Smooth muscle cell (in vitro differentiated cells): ENCODE data around the gene MYO1F. TPM values are rescaled to one million over a fixed set of nuclear protein-coding genes. Genes with fewer than 3 reads are reported as not detected.

Experiments
- DNase-seq: peaks from one replicate; lab custom pipeline; 2025; ENCODE audit not compliant: unreplicated experiment; lab: John Stamatoyannopoulos, UW
- H2AFZ ChIP-seq: fragments of 200-600 bp; sonication (generic); 2 replicates; pipeline ENCODE4 v1.6.0; 2016; ENCODE audit warnings: antibody characterized with exemption, low read depth, mild to moderate bottlenecking
- H3F3A ChIP-seq: fragments of 200-600 bp; sonication (generic); 2 replicates; pipeline ENCODE4 v1.6.0; 2017; ENCODE audit warnings: antibody characterized with exemption, low read depth
- H3K27ac ChIP-seq: fragments of 200-600 bp; sonication (generic); 2 replicates; pipeline ENCODE4 v1.5.1; 2016; ENCODE audit warnings: low read depth, mild to moderate bottlenecking
- H3K27me3 ChIP-seq: fragments of 200-600 bp; sonication (generic); 2 replicates; pipeline ENCODE4 v1.6.1; 2016; ENCODE audit warnings: low read depth, mild to moderate bottlenecking
- H3K36me3 ChIP-seq: fragments of 200-600 bp; sonication (generic); 2 replicates; pipeline ENCODE4 v1.5.1; 2016; ENCODE audit warnings: low read depth
- H3K4me1 ChIP-seq: fragments of 200-600 bp; sonication (generic); 2 replicates; pipeline ENCODE4 v1.5.1; 2016; ENCODE audit warnings: low read depth
- H3K4me2 ChIP-seq: fragments of 200-600 bp; sonication (generic); 2 replicates; pipeline ENCODE4 v1.6.0; 2016; ENCODE audit warnings: mild to moderate bottlenecking
- H3K4me3 ChIP-seq: fragments of 200-600 bp; sonication (generic); 2 replicates; pipeline ENCODE4 v1.5.1; 2016; ENCODE audit warnings: mild to moderate bottlenecking
- H3K79me2 ChIP-seq: fragments of 200-600 bp; sonication (generic); 2 replicates; pipeline ENCODE4 v1.6.0; 2016; ENCODE audit warnings: low read depth, mild to moderate bottlenecking
- H3K9ac ChIP-seq: fragments of 200-600 bp; sonication (generic); 2 replicates; pipeline ENCODE4 v1.6.0; 2016; ENCODE audit warnings: low read depth
- H3K9me3 ChIP-seq: fragments of 200-600 bp; sonication (generic); replicated peaks from 2 replicates; pipeline ENCODE4 v1.5.1; 2016; ENCODE audit warnings: low read depth
- H4K20me1 ChIP-seq: fragments of 200-600 bp; sonication (generic); 2 replicates; pipeline ENCODE4 v1.6.0; 2016; ENCODE audit warnings: low read depth
- WGBS: methylation state at CpG from one replicate; pipeline ENCODE4 v1.1.7; 2016; ENCODE audit warnings: low lambda C conversion rate; 5-methylcytosine and 5-hydroxymethylcytosine counted together
- polyA plus RNA-seq: library from polyadenylated mRNA; unstranded; fragments of >200 nt; fragmentation: Nextera tagmentation; extraction: Ambion mirVana; gene quantifications from 2 replicates; pipeline ENCODE4 v1.2.1, GENCODE V29; 2016
- total RNA-seq: library from RNA; depleted of rRNA; stranded (reverse); fragments of >200 nt; gene quantifications from 2 replicates; pipeline ENCODE4 v1.2.3, GENCODE V29; 2014
- TF ChIP-seq, protein P1 (sequence below): fragments of 200-600 bp; sonication (generic); IDR thresholded peaks from 2 replicates; pipeline ENCODE4 v1.5.1; 2017; ENCODE audit warnings: borderline replicate concordance, mild to moderate bottlenecking, antibody characterized with exemption; ENCODE audit not compliant: insufficient read depth, poor library complexity, severe bottlenecking

Gene MYO1F
- total and polyA plus RNA-seq, 2 experiments from 2014 or later = 1.4 TPM; not detected in 1

DNA sequence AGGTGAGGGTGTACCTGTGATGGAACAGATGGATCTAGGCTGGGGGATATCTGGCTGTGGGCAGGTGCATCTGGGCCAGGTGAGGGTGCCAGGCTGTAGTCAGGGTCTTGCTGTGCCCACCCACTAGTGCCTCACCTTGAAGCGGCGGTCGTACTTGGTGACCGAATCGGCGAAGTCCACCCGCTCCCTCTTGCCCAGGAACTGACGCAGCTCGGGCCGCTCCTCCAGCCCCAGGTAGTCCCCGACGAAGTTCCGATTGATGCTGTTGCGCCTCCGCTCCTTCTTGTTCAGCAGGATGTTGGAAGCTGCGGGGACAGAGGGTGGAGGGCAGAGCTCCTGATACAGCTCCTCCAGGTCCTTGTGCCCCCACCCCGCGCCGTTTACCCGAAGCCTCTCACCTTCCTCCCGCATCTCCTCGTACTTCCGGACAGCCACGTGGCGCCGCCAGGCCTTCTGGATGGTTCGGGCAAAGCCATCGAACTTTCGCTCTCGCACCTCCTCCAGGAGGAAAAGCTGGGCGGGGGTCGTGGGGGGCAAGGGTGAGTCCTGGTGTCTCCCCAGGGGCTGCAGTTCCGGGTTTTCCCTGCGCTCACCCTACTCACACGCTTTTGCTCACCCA is 47.1 kb downstream of the MYO1F start:
- Histone ChIP-seq H4K20me1 (peaks cover 14% of the 10 kb centered on the region), H3K9ac (no peak overlapping the region)
- WGBS = 93% methylated on average over 35 of the region's 35 CpGs

DNA sequence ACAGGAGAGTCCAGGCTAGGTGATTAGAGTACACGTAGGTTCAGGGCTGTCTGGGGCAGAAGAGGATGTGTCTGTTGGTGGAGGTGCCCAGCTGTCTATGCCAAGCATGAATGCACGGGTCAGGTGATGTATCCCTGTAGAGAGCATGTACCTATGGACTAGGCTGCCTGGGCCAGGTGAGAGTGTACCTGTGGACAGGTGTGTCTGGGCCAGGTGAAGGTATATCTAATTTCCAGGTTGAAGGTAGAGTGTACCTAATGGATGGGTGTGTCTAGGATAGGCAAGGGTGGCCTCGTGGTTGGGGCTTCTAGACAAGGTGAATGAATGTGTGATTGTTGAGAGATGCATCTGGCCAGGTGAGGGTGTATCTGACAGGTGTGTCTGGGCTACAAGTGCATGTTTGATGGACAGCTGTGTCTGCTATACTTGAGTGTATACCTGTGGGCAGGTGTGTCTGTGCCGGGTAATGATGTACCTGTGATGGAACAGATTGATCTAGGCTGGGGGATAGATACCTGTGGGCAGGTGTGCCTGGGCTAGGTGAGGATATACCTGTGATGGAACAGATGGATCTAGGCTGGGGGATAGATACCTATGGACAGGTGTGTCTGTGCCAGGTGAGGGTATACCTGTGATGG is 47.8 kb downstream of the MYO1F start:
- TF ChIP-seq, protein P1, sequence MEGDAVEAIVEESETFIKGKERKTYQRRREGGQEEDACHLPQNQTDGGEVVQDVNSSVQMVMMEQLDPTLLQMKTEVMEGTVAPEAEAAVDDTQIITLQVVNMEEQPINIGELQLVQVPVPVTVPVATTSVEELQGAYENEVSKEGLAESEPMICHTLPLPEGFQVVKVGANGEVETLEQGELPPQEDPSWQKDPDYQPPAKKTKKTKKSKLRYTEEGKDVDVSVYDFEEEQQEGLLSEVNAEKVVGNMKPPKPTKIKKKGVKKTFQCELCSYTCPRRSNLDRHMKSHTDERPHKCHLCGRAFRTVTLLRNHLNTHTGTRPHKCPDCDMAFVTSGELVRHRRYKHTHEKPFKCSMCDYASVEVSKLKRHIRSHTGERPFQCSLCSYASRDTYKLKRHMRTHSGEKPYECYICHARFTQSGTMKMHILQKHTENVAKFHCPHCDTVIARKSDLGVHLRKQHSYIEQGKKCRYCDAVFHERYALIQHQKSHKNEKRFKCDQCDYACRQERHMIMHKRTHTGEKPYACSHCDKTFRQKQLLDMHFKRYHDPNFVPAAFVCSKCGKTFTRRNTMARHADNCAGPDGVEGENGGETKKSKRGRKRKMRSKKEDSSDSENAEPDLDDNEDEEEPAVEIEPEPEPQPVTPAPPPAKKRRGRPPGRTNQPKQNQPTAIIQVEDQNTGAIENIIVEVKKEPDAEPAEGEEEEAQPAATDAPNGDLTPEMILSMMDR = no peak
- H3K4me3 ChIP-seq = no peak overlapping the region
- no peak overlapping the region for H3K9ac ChIP-seq
- H3K79me2 ChIP-seq = peaks cover 7% of the 10 kb centered on the region
- no peak overlapping the region for H3K27ac ChIP-seq
- peaks cover 14% of the 10 kb centered on the region for H4K20me1 ChIP-seq
- no peak for DNase-seq
- no peak overlapping the region for H2AFZ ChIP-seq
- H3K9me3 ChIP-seq = no peaks in the 10 kb centered on the region
- H3F3A ChIP-seq = no peaks in the 10 kb centered on the region
- no peaks in the 10 kb centered on the region for H3K27me3 ChIP-seq
- H3K4me1 ChIP-seq = no peaks in the 10 kb centered on the region
- H3K36me3 ChIP-seq = no peaks in the 10 kb centered on the region
- H3K4me2 ChIP-seq = no peak overlapping the region
- 98% methylated on average over 4 of the region's 4 CpGs for WGBS

More for the DNA sequence above, 47.1 kb downstream of the MYO1F start:
- Histone ChIP-seq H3K9me3 (no peaks in the 10 kb centered on the region), H3K27ac (no peak overlapping the region), H3K4me1 (no peaks in the 10 kb centered on the region), H2AFZ (no peak overlapping the region), H3K27me3 (no peaks in the 10 kb centered on the region), H3K79me2 (peaks cover 7% of the 10 kb centered on the region), H3K36me3 (no peaks in the 10 kb centered on the region), H3K4me2 (no peak overlapping the region), H3F3A (no peaks in the 10 kb centered on the region), H3K4me3 (no peak overlapping the region)
- TF ChIP-seq, protein P1 = no peak
- no peak for DNase-seq

DNA sequence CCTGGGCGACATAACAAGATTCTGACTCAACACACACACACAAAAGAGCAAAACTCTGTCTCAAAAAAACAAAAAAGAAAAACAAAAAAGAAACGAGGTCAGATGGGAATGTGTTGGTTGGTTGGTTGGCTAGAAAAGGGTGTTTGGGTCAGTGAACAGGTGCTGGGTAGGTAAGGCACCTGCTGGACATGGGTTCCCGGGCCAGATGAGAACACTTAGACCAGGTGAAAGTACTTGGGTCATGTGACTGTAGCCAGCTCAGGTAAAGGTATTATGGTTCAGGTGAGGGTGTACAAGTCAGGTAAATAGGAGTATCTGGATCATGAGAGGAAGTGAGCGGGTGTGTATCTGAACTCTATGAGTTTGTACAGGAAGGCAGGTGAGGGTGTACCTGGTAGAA is 48.7 kb downstream of the MYO1F start:
- no peaks in the 10 kb centered on the region for H3F3A ChIP-seq
- TF ChIP-seq, protein P1 = no peak
- 86% methylated on average over 4 of the region's 4 CpGs for WGBS

More for the DNA sequence above, 48.7 kb downstream of the MYO1F start:
- Histone ChIP-seq H3K9me3 (no peaks in the 10 kb centered on the region), H3K4me2 (no peak overlapping the region), H2AFZ (no peak overlapping the region), H3K4me1 (no peaks in the 10 kb centered on the region), H3K27me3 (no peaks in the 10 kb centered on the region), H3K9ac (no peak overlapping the region), H4K20me1 (peaks cover 14% of the 10 kb centered on the region), H3K4me3 (no peak overlapping the region), H3K79me2 (peaks cover 7% of the 10 kb centered on the region), H3K27ac (no peak overlapping the region), H3K36me3 (no peaks in the 10 kb centered on the region)
- DNase-seq = no peak
